ENCODE results near the gene SGIP1.

Gene SGIP1

DNA sequence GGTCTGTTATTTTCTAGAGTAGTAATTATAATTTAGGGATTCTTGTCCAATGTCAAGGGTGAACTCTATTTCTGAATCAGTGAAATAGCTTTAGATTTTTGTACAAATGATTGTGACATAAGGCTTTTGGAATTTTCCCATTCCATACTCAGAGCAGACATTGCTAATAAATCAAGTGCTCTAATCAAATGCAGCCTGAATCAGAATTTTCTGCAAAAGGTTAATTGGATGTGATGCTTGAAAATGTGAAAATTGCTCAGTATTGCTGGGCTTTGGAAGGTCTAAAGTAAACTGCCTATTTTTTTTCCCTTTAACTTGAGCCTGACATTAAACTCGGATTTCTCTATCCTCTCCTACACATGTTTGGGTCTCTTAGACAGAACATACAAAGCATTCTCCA is 23.2 kb downstream of the SGIP1 start:
- no peak for DNase-seq (ENCODE audit: low read depth)
- TF ChIP-seq, protein P1, sequence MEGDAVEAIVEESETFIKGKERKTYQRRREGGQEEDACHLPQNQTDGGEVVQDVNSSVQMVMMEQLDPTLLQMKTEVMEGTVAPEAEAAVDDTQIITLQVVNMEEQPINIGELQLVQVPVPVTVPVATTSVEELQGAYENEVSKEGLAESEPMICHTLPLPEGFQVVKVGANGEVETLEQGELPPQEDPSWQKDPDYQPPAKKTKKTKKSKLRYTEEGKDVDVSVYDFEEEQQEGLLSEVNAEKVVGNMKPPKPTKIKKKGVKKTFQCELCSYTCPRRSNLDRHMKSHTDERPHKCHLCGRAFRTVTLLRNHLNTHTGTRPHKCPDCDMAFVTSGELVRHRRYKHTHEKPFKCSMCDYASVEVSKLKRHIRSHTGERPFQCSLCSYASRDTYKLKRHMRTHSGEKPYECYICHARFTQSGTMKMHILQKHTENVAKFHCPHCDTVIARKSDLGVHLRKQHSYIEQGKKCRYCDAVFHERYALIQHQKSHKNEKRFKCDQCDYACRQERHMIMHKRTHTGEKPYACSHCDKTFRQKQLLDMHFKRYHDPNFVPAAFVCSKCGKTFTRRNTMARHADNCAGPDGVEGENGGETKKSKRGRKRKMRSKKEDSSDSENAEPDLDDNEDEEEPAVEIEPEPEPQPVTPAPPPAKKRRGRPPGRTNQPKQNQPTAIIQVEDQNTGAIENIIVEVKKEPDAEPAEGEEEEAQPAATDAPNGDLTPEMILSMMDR (IDR thresholded peaks at IDR 0.05; ENCODE audit: insufficient read depth, low read depth, low read length, missing control alignments), result no peak
- H3K4me3 ChIP-seq (ENCODE audit: low read depth, low read length), result no peak overlapping the region

DNA sequence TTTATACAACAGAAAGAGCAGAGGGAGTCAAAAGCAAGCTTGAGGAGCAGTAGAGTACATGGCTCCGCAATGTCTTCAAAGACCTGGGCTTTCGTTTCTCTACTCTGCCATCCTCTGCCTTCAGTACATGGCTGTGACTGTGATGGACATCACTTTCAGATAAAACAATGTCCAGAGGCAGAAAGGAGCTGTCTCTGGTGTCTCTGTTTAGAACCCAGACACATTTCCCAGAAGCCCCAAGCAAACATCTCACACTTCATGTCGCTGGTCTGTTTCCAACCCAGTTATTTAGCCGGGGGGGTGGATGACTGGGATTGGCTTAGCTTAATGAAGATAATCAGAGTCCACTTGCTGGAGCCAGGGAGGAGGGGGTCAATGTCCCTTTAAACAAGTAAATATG is 25.6 kb downstream of the SGIP1 start:
- no peak for DNase-seq (ENCODE audit: low read depth)
- no peak overlapping the region for H3K4me3 ChIP-seq (ENCODE audit: low read depth, low read length)
- TF ChIP-seq, protein P1 (IDR thresholded peaks at IDR 0.05; ENCODE audit: insufficient read depth, low read depth, low read length, missing control alignments), result no peak

DNA sequence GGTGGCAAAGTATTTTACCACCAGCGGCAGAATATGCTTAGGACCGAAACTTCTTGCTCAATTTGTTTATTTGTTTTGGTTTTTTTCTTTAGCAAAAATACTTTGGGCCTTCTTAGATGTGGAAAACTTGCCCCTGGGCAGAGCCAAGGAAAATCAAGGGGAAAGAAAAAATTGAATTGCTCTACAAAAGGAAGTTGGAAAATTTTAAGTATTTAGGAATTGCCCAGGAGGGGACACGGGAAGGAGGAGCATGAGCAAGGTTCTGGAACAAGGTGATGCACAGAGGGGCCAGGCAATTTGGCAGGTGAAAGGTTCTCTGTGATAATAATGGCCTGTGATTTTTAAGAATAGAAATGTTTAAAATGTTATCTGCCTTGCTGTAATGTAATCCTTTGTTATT is 28.6 kb downstream of the SGIP1 start:
- H3K4me3 ChIP-seq (ENCODE audit: low read depth, low read length), result no peak overlapping the region
- DNase-seq (ENCODE audit: low read depth), result no peak
- TF ChIP-seq, protein P1 (IDR thresholded peaks at IDR 0.05; ENCODE audit: insufficient read depth, low read depth, low read length, missing control alignments), result no peak

DNA sequence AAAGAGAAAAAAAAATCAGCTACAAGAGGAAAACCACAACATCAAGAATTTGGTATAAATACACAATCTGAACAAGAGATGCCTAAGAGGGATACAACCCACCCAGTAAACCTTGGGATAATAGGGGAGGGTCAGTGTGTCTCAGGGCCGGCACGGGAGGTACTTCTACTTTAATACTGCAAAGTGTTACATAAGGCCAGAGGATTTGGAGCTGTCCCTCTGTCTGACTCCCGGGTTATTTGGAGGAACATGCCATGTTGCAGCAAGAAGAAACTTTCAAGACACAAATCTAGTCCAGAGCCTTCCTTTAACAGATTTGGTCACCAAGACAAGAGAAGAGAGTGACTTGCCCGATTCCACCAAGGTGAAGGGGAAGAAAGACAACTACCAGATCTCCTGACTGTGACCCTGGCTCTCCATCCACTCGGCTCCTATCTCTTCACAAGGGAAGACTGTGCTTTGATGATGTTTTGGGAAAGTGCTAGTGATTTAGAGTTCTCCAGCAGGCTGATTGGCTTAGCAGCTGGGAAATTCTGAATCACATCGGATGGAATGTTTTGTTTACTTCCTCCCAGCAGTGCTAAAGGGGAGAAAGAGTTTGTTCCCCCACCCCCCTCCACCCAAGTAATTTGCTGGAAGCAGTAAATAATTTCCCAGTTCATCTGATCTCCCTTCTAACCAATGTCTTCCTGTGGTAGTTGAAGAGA is 29.3 kb downstream of the SGIP1 start:
- TF ChIP-seq, protein P1 (IDR thresholded peaks at IDR 0.05; ENCODE audit: insufficient read depth, low read depth, low read length, missing control alignments), result no peak
- no peak overlapping the region for H3K4me3 ChIP-seq (ENCODE audit: low read depth, low read length)
- no peak for DNase-seq (ENCODE audit: low read depth)

DNA sequence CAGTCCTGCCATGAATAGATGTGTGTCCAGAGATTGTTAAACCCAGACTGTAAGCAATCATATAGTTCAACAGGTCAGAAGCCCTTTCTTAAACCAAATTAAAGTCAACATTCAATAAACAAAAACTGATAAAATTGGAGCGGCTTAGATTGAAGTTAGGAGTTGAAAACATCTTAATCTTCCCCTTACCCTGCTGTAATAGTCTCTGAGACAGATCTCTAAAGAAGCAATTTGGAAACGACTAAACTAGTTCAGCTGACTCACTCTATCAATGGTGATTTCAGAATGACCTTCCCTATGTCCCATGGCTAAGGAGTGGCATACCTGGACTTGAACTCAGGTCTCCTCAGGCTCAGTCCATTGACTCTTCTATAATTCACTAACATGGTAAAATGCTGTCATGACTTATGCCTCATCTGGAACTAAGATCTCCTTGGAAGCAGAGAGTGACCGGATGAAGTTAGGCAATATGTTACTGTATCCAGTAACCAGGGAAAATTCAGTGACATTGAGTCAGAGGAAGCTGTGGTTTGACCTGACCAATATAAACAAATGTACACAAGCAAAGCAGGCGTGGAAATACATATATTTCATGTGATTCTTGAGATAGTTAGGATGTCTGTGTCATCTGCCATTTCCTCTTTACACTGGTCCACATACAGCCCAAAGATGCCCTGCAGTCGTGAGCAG is 30.1 kb downstream of the SGIP1 start:
- no peak overlapping the region for H3K4me3 ChIP-seq (ENCODE audit: low read depth, low read length)
- DNase-seq (ENCODE audit: low read depth), result no peak
- TF ChIP-seq, protein P1 (IDR thresholded peaks at IDR 0.05; ENCODE audit: insufficient read depth, low read depth, low read length, missing control alignments), result no peak

DNA sequence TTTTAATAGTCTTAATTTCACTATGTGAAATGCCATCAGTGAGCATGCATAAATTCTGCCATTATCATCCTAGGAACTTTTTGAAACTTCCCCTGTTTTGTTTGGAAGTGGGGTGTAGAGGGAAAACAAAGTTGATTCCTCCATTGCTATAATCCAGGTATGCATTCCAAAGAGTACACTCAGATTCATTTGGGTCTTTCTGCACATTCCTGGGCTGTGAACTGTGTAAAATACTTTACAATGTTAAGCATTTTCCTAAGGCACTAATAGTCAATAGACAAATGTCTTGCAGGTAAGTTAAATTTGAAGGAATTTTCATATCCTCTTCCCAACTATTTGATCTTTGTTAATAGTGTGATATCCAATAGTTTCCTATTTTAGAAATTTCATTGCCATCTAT is 36.2 kb downstream of the SGIP1 start:
- no peak for DNase-seq (ENCODE audit: low read depth)
- no peak overlapping the region for H3K4me3 ChIP-seq (ENCODE audit: low read depth, low read length)
- TF ChIP-seq, protein P1 (IDR thresholded peaks at IDR 0.05; ENCODE audit: insufficient read depth, low read depth, low read length, missing control alignments), result no peak
